ENCODE data around the gene POLR2E.

DNA sequence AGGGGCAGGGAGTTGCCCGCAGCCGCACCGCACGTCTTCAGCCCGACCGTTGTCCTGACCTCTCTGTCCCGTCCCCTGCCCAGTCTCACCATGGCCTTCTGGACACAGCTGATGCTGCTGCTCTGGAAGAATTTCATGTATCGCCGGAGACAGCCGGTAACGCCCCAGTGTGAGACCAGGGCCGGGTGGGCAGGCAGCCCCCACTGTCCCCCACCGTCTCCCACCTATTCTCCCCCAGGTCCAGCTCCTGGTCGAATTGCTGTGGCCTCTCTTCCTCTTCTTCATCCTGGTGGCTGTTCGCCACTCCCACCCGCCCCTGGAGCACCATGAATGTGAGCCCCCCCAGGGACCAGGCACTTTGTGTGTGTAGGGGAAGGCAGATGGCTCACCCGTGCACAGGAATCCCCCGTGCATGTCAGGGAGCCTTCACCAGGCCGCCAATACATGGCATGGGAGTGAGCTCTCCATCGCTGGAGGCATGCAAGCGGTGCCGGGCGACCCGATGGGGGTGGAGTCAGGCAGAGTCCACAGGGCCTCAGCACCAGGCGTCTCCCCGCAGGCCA, 53.8 kb downstream of the POLR2E start:
- no peak for TF ChIP-seq CTCF (IDR thresholded peaks at IDR 0.05)
- no peak for TF ChIP-seq POLR2A (IDR thresholded peaks at IDR 0.05)
